ENCODE results near the gene RASA3. TPM values are rescaled to one million over a fixed set of nuclear protein-coding genes. Genes with fewer than 3 reads are reported as not detected.

The RASA3 gene
- polyA plus RNA-seq, 3 donors: 9.0 to 32.6 (median 16.6) TPM

DNA sequence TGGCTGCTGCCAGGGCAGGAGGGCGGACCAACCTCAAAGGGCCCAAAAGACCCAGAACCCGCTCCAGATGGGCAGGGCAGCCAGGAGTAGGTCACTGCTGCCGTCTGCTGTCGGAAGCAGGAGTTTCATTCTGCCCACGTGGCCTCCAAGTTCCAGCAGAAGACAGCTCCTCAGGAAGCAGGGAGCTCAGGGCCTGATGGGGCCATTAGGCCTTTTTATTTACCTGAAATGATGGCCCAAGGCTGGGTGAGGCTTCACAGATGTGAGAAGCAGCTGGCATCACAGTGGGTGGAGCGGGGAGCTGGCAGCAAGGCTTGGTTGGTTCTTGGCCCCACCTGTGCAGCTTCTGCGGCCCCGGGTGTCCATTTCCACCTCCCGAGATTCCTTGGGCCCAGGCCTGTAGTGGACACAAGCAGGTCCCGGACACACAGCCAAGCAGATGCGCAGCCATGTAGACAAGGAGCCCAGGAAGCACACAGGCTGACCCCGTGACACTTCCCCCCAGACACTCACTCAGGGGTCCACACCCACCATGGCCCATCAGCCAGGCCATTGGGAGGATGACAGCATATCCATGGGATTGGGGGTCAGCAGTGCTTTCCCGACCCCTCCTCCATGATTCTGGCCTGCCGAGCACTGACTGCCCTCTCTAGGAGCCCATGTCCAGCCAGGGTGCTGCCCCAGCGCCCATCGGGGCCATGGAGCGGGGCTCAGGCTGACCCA, 185.0 kb downstream of the RASA3 start:
- Histone ChIP-seq H2AFZ (ENCODE audit: insufficient read depth, low read depth, low read length, poor library complexity, severe bottlenecking) (no peak overlapping the region), H3K9ac (ENCODE audit: insufficient read depth, low read length, poor library complexity, severe bottlenecking) (peak overlapping the region; percentile 4), H3K27ac (ENCODE audit: low read depth in 1 of 2, low read length in 2 of 2) (no peak overlapping the region), H3K79me2 (ENCODE audit: insufficient read depth, low read length) (no peaks in the 10 kb centered on the region), H3K27me3 (ENCODE audit: control insufficient read depth in 2 of 2, insufficient read depth in 2 of 2, low read length in 2 of 2) (peaks cover 0 to 2% of the 10 kb centered on the region in 2 donors), H3K4me1 (ENCODE audit: control insufficient read depth in 1 of 2, insufficient read depth in 2 of 2, low read length in 2 of 2) (peaks cover 9 to 10% of the 10 kb centered on the region in 2 donors), H3K4me3 (replicated peaks in 1 of 3; ENCODE audit: low read depth in 2 of 3, low read length in 3 of 3) (no peak overlapping the region), H3K4me2 (replicated peaks; ENCODE audit: extremely low read depth, low read length, poor library complexity, severe bottlenecking) (no peak overlapping the region), H3K9me3 (replicated peaks in 1 of 2; ENCODE audit: control insufficient read depth in 1 of 2, insufficient read depth in 1 of 2, low read length in 2 of 2) (no peaks in the 10 kb centered on the region), H3K36me3 (replicated peaks in 1 of 2; ENCODE audit: control insufficient read depth in 1 of 2, insufficient read depth in 2 of 2, low read length in 2 of 2) (no peaks in the 10 kb centered on the region), H4K20me1 (ENCODE audit: insufficient read depth, low read length) (no peaks in the 10 kb centered on the region)
- H3K27ac Mint-ChIP-seq: peak overlapping the region in 2 of 7 donors; percentile 35 to 57
- H3K36me3 Mint-ChIP-seq: no peaks in the 10 kb centered on the region
- TF ChIP-seq, protein P1, sequence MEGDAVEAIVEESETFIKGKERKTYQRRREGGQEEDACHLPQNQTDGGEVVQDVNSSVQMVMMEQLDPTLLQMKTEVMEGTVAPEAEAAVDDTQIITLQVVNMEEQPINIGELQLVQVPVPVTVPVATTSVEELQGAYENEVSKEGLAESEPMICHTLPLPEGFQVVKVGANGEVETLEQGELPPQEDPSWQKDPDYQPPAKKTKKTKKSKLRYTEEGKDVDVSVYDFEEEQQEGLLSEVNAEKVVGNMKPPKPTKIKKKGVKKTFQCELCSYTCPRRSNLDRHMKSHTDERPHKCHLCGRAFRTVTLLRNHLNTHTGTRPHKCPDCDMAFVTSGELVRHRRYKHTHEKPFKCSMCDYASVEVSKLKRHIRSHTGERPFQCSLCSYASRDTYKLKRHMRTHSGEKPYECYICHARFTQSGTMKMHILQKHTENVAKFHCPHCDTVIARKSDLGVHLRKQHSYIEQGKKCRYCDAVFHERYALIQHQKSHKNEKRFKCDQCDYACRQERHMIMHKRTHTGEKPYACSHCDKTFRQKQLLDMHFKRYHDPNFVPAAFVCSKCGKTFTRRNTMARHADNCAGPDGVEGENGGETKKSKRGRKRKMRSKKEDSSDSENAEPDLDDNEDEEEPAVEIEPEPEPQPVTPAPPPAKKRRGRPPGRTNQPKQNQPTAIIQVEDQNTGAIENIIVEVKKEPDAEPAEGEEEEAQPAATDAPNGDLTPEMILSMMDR (IDR thresholded peaks at IDR 0.05): no peak
- peaks cover 16% of the 10 kb centered on the region for H3K4me1 Mint-ChIP-seq
- WGBS (ENCODE audit: insufficient coverage): 80% methylated on average over 17 of the region's 17 CpGs
- no peak for DNase-seq
- intact Hi-C loops (cut with micrococcal nuclease): no loop called here
- no peak overlapping the region for H3K4me3 Mint-ChIP-seq
- peaks cover 0 to 2% (median 0%) of the 10 kb centered on the region in 7 donors for H3K9me3 Mint-ChIP-seq
- peaks cover 3 to 15% (median 3%) of the 10 kb centered on the region in 3 donors for H3K27me3 Mint-ChIP-seq (ENCODE audit: low read depth in 3 of 3)

DNA sequence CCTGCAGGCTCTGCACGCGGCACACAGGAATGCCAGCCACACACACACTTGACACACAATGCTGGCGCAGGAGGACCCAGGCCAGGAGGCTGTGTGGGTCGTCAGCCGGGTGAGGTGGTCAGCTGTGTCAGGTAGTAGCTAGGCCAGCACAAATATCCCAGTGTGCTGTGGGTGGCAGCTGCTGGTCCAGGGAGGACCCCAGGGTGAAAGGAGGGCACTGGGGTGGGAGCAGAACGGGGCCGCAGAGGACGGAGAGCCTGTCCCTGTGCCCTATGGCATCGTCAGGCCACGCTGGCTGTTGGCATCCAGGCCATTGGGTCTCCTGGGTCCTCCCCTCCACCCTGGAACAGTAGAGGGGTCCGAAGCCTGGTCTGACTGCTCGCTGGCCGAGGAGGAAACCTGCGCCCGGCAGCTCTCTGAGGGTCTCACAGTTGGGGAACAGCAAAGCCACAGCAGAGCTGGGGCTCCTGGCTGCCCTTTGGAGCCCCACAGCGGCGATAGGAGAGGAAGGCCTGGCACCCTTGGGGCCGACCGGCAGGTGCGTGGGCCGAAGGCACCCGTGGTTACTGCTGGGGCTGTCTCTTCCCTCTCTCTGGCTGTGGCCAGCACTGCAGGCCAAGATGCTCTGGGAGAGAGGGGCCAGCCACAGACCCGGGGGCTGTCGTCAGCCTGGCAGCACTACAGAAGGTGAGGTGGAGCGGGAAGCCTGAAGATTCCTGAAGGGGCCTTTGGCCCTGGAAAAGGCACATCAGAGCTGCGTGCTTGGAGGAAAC, 185.8 kb downstream of the RASA3 start:
- Mint-ChIP-seq H3K4me3 (no peak overlapping the region), H3K27ac (no peak overlapping the region), H3K4me1 (peaks cover 16% of the 10 kb centered on the region), H3K27me3 (ENCODE audit: low read depth in 3 of 3) (peaks cover 4 to 21% (median 8%) of the 10 kb centered on the region in 3 donors), H3K9me3 (peaks cover 0 to 2% (median 0%) of the 10 kb centered on the region in 7 donors), H3K36me3 (no peaks in the 10 kb centered on the region)
- intact Hi-C loops (cut with micrococcal nuclease): no loop called here
- Histone ChIP-seq H3K9me3 (replicated peaks in 1 of 2; ENCODE audit: control insufficient read depth in 1 of 2, insufficient read depth in 1 of 2, low read length in 2 of 2) (no peaks in the 10 kb centered on the region), H3K4me3 (replicated peaks in 1 of 3; ENCODE audit: low read depth in 2 of 3, low read length in 3 of 3) (no peak overlapping the region), H2AFZ (ENCODE audit: insufficient read depth, low read depth, low read length, poor library complexity, severe bottlenecking) (no peak overlapping the region), H3K4me2 (replicated peaks; ENCODE audit: extremely low read depth, low read length, poor library complexity, severe bottlenecking) (no peak overlapping the region), H3K4me1 (ENCODE audit: control insufficient read depth in 1 of 2, insufficient read depth in 2 of 2, low read length in 2 of 2) (peaks cover 7 to 8% of the 10 kb centered on the region in 2 donors), H3K9ac (ENCODE audit: insufficient read depth, low read length, poor library complexity, severe bottlenecking) (peak overlapping the region; percentile 4), H3K79me2 (ENCODE audit: insufficient read depth, low read length) (no peaks in the 10 kb centered on the region), H4K20me1 (ENCODE audit: insufficient read depth, low read length) (no peaks in the 10 kb centered on the region), H3K27ac (ENCODE audit: low read depth in 1 of 2, low read length in 2 of 2) (no peak overlapping the region), H3K36me3 (replicated peaks in 1 of 2; ENCODE audit: control insufficient read depth in 1 of 2, insufficient read depth in 2 of 2, low read length in 2 of 2) (no peaks in the 10 kb centered on the region), H3K27me3 (ENCODE audit: control insufficient read depth in 2 of 2, insufficient read depth in 2 of 2, low read length in 2 of 2) (peaks cover 0 to 3% of the 10 kb centered on the region in 2 donors)
- TF ChIP-seq, protein P1 (IDR thresholded peaks at IDR 0.05): no peak
- no peak for DNase-seq
- WGBS (ENCODE audit: insufficient coverage): 83% methylated on average over 21 of the region's 26 CpGs
